ENCODE measurements around the gene ZSWIM7.

GRCh38 chr17:15952916-15953790 is 46.4 kb downstream of the ZSWIM7 start:
- TF ChIP-seq POLR2AphosphoS5 (IDR thresholded peaks at IDR 0.05; ENCODE audit: borderline replicate concordance, low read depth, low read length) (no peak), EZH2 (IDR thresholded peaks at IDR 0.05) (no peak)
